ENCODE measurements around the gene KLHL28.

The KLHL28 gene

DNA sequence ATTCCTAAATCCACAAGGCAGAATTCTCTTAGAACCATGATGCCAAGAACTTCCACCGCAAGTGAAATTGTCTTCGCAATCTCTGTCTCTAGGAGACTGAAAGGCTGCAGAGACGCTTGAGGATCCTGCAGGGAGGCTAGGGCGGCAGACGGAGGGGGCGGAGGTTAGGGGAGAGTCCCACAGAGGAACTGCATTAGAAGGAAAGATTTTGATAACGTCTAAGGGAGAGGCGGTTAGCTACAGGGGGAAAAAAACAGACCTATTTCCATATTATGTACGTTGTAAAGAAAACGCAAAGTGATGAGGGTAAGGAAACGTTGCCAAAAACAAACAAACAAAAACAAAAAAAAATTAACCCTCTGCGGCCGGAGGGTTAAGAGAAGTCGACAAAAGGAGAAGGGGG lies 595 bp downstream of the KLHL28 start:
- Histone ChIP-seq H3K4me1 (ENCODE audit: control insufficient read depth in 5 of 5, insufficient read depth in 5 of 5, low read length in 5 of 5) (peaks cover 4 to 56% (median 50%) of the 10 kb centered on the region in 5 donors), H3K4me3 (ENCODE audit: low read depth in 1 of 5, low read length in 5 of 5) (peak overlapping the region; percentile 88 to 100 (median 98)), H3K27ac (ENCODE audit: low read depth, low read length) (peak overlapping the region; percentile 91), H3K36me3 (ENCODE audit: control insufficient read depth in 5 of 5, insufficient read depth in 5 of 5, low read length in 5 of 5) (no peaks in the 10 kb centered on the region), H3K9ac (ENCODE audit: low read length in 5 of 5) (peak overlapping the region; percentile 29 to 97 (median 95)), H3K9me3 (ENCODE audit: control insufficient read depth in 5 of 5, low read length in 5 of 5) (no peaks in the 10 kb centered on the region), H3K27me3 (ENCODE audit: control insufficient read depth in 5 of 5, insufficient read depth in 4 of 5, low read length in 5 of 5) (no peaks in the 10 kb centered on the region)

DNA sequence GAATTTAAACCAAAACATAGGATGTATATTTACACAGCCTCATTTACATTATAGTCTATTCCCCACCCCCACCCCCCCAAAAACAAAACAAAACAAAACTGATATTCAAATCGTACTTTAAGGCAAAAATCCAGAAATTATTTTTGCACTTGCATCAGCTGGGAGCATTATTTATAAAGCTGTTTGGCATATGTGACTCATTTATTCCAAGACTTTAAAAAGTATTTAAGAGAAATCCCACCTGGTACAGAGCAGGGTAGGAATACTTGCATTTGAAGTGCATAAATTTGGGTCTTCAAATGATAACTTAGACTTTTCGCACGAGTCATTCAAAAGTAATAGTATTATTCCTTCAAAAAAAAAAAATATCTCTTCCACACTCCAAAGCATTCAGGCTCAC lies 1.1 kb downstream of the KLHL28 start:
- H3K9ac ChIP-seq (ENCODE audit: low read length in 5 of 5) = peak overlapping the region; percentile 29 to 97 (median 95)

DNA sequence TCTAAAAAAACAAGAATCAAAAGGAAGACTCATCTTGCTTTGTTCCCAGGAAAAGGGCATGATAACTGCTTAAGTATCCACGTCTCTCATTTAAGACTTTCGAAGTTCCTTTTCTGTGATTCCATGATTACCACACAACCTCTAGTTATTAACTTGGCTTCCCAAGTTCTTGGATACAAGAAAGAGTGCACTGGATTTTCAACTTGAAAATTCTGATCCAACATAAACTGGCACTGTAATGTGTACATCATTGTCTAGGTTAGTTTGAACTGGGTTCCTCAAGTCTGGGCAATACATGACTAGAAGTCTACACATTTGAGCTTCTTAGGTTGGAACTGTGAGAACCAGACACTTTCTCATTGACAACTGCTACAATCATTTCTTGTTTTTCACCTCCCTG lies 1.6 kb downstream of the KLHL28 start:
- H3K4me1 ChIP-seq (ENCODE audit: control insufficient read depth in 5 of 5, insufficient read depth in 5 of 5, low read length in 5 of 5) = peaks cover 4 to 46% (median 41%) of the 10 kb centered on the region in 5 donors
- no peaks in the 10 kb centered on the region for H3K36me3 ChIP-seq (ENCODE audit: control insufficient read depth in 5 of 5, insufficient read depth in 5 of 5, low read length in 5 of 5)
- H3K27me3 ChIP-seq (ENCODE audit: control insufficient read depth in 5 of 5, insufficient read depth in 4 of 5, low read length in 5 of 5) = no peaks in the 10 kb centered on the region
- peak overlapping the region in 2 of 5 donors; percentile 11 to 69 for H3K9ac ChIP-seq (ENCODE audit: low read length in 5 of 5)
- no peak overlapping the region for H3K27ac ChIP-seq (ENCODE audit: low read depth, low read length)
- H3K4me3 ChIP-seq (ENCODE audit: low read depth in 1 of 5, low read length in 5 of 5) = peak overlapping the region in 1 of 5 donors; percentile 99
- no peaks in the 10 kb centered on the region for H3K9me3 ChIP-seq (ENCODE audit: control insufficient read depth in 5 of 5, low read length in 5 of 5)

More for the DNA sequence above, 1.1 kb downstream of the KLHL28 start:
- Histone ChIP-seq H3K36me3 (ENCODE audit: control insufficient read depth in 5 of 5, insufficient read depth in 5 of 5, low read length in 5 of 5) (no peaks in the 10 kb centered on the region), H3K27me3 (ENCODE audit: control insufficient read depth in 5 of 5, insufficient read depth in 4 of 5, low read length in 5 of 5) (no peaks in the 10 kb centered on the region), H3K4me3 (ENCODE audit: low read depth in 1 of 5, low read length in 5 of 5) (peak overlapping the region; percentile 88 to 100 (median 98)), H3K27ac (ENCODE audit: low read depth, low read length) (peak overlapping the region; percentile 91), H3K9me3 (ENCODE audit: control insufficient read depth in 5 of 5, low read length in 5 of 5) (no peaks in the 10 kb centered on the region), H3K4me1 (ENCODE audit: control insufficient read depth in 5 of 5, insufficient read depth in 5 of 5, low read length in 5 of 5) (peaks cover 4 to 51% (median 46%) of the 10 kb centered on the region in 5 donors)

DNA sequence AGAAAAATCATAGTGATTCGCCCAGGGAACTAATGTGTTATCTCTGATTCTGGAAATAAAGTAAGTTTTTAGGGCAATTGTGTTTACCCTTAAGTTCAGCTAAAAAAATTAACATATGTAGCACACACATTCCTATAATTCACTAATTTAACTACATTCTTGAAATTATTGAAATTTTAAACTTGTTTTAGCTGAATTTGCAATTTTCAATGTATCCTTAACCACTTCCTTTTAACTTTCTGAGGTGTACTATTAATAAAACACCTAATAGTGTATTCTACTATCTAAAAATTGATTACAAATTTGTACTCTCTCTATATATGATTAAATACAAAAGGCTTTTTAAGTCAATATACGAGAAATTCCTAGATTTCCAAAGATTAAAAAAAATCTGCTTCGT lies 2.2 kb downstream of the KLHL28 start:
- H3K9me3 ChIP-seq (ENCODE audit: control insufficient read depth in 5 of 5, low read length in 5 of 5) = no peaks in the 10 kb centered on the region
- no peak overlapping the region for H3K4me3 ChIP-seq (ENCODE audit: low read depth in 1 of 5, low read length in 5 of 5)
- H3K9ac ChIP-seq (ENCODE audit: low read length in 5 of 5) = no peak overlapping the region
- H3K27ac ChIP-seq (ENCODE audit: low read depth, low read length) = no peak overlapping the region
- H3K36me3 ChIP-seq (ENCODE audit: control insufficient read depth in 5 of 5, insufficient read depth in 5 of 5, low read length in 5 of 5) = no peaks in the 10 kb centered on the region
- peaks cover 4 to 40% (median 35%) of the 10 kb centered on the region in 5 donors for H3K4me1 ChIP-seq (ENCODE audit: control insufficient read depth in 5 of 5, insufficient read depth in 5 of 5, low read length in 5 of 5)
- no peaks in the 10 kb centered on the region for H3K27me3 ChIP-seq (ENCODE audit: control insufficient read depth in 5 of 5, insufficient read depth in 4 of 5, low read length in 5 of 5)

DNA sequence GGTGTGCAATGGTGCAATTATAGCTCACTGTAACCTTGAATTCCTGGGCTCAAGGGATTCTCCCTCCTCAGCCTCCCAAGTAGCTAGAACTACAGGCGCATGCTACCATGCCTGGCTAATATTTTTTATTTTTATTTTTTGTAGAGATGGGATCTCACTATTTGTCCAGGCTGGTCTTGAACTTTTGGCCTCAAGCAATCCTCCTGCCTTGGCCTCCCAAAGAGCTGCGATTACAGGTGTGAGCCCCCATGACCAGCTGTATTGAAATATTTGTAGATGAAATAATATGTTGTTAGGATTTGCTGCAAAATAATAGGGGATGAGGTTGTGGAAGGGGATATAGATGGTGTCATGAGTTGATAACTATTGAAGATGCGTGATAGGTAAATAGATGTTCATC lies 4.9 kb downstream of the KLHL28 start:
- H3K9me3 ChIP-seq (ENCODE audit: control insufficient read depth in 5 of 5, low read length in 5 of 5) = no peaks in the 10 kb centered on the region
- no peaks in the 10 kb centered on the region for H3K27me3 ChIP-seq (ENCODE audit: control insufficient read depth in 5 of 5, insufficient read depth in 4 of 5, low read length in 5 of 5)
- H3K9ac ChIP-seq (ENCODE audit: low read length in 5 of 5) = no peak overlapping the region
- H3K4me1 ChIP-seq (ENCODE audit: control insufficient read depth in 5 of 5, insufficient read depth in 5 of 5, low read length in 5 of 5) = peaks cover 2 to 18% (median 14%) of the 10 kb centered on the region in 5 donors
- H3K27ac ChIP-seq (ENCODE audit: low read depth, low read length) = no peak overlapping the region
- peaks cover 0 to 2% (median 0%) of the 10 kb centered on the region in 5 donors for H3K36me3 ChIP-seq (ENCODE audit: control insufficient read depth in 5 of 5, insufficient read depth in 5 of 5, low read length in 5 of 5)
- no peak overlapping the region for H3K4me3 ChIP-seq (ENCODE audit: low read depth in 1 of 5, low read length in 5 of 5)

DNA sequence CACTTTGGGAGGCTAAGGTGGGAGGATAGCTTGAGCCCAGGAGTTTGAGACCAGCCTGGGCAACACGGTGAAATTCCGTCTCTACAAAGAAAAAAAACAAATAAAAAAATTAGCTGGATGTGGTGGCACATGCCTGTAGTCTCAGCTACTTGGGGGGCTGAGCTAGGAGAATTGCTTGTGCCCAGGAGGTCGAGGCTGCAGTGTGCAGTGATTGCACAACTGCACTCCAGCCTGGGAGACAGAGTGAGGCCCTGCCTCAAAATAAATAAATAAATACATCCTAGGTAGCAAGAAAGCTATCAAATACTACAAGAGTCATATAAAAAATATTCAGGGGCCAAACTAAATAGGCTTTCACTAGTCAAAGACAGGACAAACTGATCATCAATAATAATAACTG lies 6.2 kb downstream of the KLHL28 start:
- H3K9me3 ChIP-seq (ENCODE audit: control insufficient read depth in 5 of 5, low read length in 5 of 5) = no peaks in the 10 kb centered on the region
- H3K9ac ChIP-seq (ENCODE audit: low read length in 5 of 5) = no peak overlapping the region
- peaks cover 2 to 13% (median 8%) of the 10 kb centered on the region in 5 donors for H3K4me1 ChIP-seq (ENCODE audit: control insufficient read depth in 5 of 5, insufficient read depth in 5 of 5, low read length in 5 of 5)
- no peak overlapping the region for H3K27ac ChIP-seq (ENCODE audit: low read depth, low read length)
- no peaks in the 10 kb centered on the region for H3K27me3 ChIP-seq (ENCODE audit: control insufficient read depth in 5 of 5, insufficient read depth in 4 of 5, low read length in 5 of 5)
- H3K36me3 ChIP-seq (ENCODE audit: control insufficient read depth in 5 of 5, insufficient read depth in 5 of 5, low read length in 5 of 5) = peaks cover 0 to 2% (median under 1%) of the 10 kb centered on the region in 5 donors
- H3K4me3 ChIP-seq (ENCODE audit: low read depth in 1 of 5, low read length in 5 of 5) = no peak overlapping the region

DNA sequence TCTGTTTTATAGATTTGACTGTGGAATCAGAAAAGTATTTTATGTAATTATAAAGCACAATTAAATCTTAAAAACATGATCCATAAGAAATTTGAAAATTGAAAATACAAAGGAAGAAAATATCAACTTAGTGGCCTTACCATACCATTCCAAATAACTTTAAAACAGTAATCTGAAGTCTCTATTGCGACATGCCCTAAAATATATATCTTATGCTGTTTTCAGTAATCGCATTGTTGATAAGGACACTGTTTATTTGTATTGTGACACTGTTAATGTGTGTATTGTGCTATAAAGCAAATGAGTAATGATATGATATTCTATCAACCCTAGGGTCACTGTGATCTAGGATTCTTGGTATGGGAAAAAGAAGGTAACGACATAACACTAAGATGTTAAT lies 7.0 kb downstream of the KLHL28 start:
- Histone ChIP-seq H3K9me3 (ENCODE audit: control insufficient read depth in 5 of 5, low read length in 5 of 5) (no peaks in the 10 kb centered on the region), H3K27me3 (ENCODE audit: control insufficient read depth in 5 of 5, insufficient read depth in 4 of 5, low read length in 5 of 5) (no peaks in the 10 kb centered on the region), H3K4me3 (ENCODE audit: low read depth in 1 of 5, low read length in 5 of 5) (no peak overlapping the region), H3K27ac (ENCODE audit: low read depth, low read length) (no peak overlapping the region), H3K9ac (ENCODE audit: low read length in 5 of 5) (no peak overlapping the region), H3K4me1 (ENCODE audit: control insufficient read depth in 5 of 5, insufficient read depth in 5 of 5, low read length in 5 of 5) (peaks cover 0 to 5% (median under 1%) of the 10 kb centered on the region in 5 donors), H3K36me3 (ENCODE audit: control insufficient read depth in 5 of 5, insufficient read depth in 5 of 5, low read length in 5 of 5) (peaks cover 0 to 6% (median 2%) of the 10 kb centered on the region in 5 donors)

DNA sequence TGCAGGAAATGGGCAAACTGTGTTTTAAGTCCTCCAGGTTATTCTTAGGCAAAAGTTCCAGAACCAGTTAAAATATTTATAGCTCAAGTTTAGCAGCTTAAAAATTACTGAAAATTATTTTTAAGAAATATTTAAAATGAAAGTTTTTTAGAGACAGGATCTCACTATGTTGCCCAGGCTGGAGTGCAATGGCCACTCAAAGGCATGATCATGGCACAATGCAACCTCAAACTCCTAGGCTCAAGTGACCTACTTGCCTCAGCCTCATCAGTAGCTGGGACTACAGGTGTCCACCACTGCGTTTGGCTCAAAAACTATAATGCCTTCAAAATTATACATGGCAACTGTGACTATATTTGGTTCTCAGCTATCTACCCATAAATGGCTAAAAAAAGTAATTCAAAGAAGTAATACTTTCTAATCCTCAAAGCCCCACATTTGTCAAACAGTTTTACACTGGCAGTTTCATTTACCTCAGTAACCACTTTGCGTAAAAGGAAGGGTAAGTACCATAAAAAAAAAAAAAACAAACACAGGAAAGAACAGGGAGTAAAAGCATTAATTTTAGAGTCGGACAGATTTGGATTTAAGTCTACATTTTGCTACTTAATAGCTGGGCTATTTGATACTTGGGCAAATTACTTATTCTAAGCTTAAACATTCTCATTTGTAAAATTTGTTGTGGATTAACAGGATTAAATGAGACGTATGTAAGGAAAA lies 9.2 kb downstream of the KLHL28 start:
- Histone ChIP-seq H3K9ac (ENCODE audit: low read length in 5 of 5) (no peak overlapping the region), H3K4me3 (ENCODE audit: low read depth in 1 of 5, low read length in 5 of 5) (no peak overlapping the region), H3K9me3 (ENCODE audit: control insufficient read depth in 5 of 5, low read length in 5 of 5) (no peaks in the 10 kb centered on the region), H3K36me3 (ENCODE audit: control insufficient read depth in 5 of 5, insufficient read depth in 5 of 5, low read length in 5 of 5) (peaks cover 0 to 6% (median 2%) of the 10 kb centered on the region in 5 donors), H3K27me3 (ENCODE audit: control insufficient read depth in 5 of 5, insufficient read depth in 4 of 5, low read length in 5 of 5) (no peaks in the 10 kb centered on the region), H3K4me1 (ENCODE audit: control insufficient read depth in 5 of 5, insufficient read depth in 5 of 5, low read length in 5 of 5) (no peaks in the 10 kb centered on the region), H3K27ac (ENCODE audit: low read depth, low read length) (no peak overlapping the region)

DNA sequence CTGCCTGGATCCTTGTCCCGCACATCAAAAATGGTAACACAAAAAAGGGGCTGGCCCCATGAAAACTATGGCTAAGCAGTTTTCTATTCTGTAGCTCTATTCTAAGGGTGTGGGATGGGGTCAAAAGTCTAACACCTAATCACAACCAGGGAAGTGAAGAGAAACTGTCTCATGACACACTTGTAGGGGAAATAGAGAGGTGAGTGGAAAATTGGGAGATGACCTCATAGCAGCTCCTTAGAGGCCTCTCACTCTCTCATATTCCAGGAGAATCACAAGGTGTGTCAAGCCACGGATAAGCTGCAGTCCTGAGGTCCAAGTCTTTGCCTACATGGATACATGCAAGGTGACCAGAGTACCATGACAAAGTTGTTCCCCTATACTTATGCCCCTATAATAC lies 10.7 kb downstream of the KLHL28 start:
- Histone ChIP-seq H3K9me3 (ENCODE audit: control insufficient read depth in 5 of 5, low read length in 5 of 5) (peaks cover 0 to 3% (median 0%) of the 10 kb centered on the region in 5 donors), H3K36me3 (ENCODE audit: control insufficient read depth in 5 of 5, insufficient read depth in 5 of 5, low read length in 5 of 5) (peaks cover 2 to 6% (median 4%) of the 10 kb centered on the region in 5 donors), H3K27me3 (ENCODE audit: control insufficient read depth in 5 of 5, insufficient read depth in 4 of 5, low read length in 5 of 5) (no peaks in the 10 kb centered on the region), H3K4me1 (ENCODE audit: control insufficient read depth in 5 of 5, insufficient read depth in 5 of 5, low read length in 5 of 5) (no peaks in the 10 kb centered on the region), H3K9ac (ENCODE audit: low read length in 5 of 5) (no peak overlapping the region), H3K4me3 (ENCODE audit: low read depth in 1 of 5, low read length in 5 of 5) (no peak overlapping the region), H3K27ac (ENCODE audit: low read depth, low read length) (no peak overlapping the region)

DNA sequence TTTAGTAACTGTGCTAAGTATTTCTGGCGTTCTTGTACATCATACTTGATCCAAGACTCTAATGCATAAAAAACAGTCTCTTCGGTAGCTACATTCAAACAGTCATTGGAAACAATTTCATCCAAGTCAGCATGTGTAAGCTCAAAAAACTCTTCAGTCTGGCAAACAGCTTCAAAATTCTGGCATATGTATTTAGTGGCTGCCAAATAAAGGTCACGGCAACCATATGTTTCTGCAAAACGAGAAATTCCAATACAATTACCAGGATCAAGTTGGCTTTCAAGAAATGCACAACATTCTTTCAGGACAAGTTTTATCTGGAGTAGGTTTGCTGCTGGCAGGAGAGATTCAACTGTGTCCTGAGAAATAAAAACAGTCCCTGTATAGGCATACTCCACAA lies 16.5 kb downstream of the KLHL28 start:
- H3K27ac ChIP-seq (ENCODE audit: low read depth, low read length) = no peak overlapping the region
- no peak overlapping the region for H3K4me3 ChIP-seq (ENCODE audit: low read depth in 1 of 5, low read length in 5 of 5)
- no peaks in the 10 kb centered on the region for H3K4me1 ChIP-seq (ENCODE audit: control insufficient read depth in 5 of 5, insufficient read depth in 5 of 5, low read length in 5 of 5)
- H3K36me3 ChIP-seq (ENCODE audit: control insufficient read depth in 5 of 5, insufficient read depth in 5 of 5, low read length in 5 of 5) = peaks cover 14 to 28% (median 21%) of the 10 kb centered on the region in 5 donors
- H3K27me3 ChIP-seq (ENCODE audit: control insufficient read depth in 5 of 5, insufficient read depth in 4 of 5, low read length in 5 of 5) = no peaks in the 10 kb centered on the region
- H3K9ac ChIP-seq (ENCODE audit: low read length in 5 of 5) = no peak overlapping the region
- H3K9me3 ChIP-seq (ENCODE audit: control insufficient read depth in 5 of 5, low read length in 5 of 5) = peaks cover 0 to 3% (median 0%) of the 10 kb centered on the region in 5 donors

Measured in subcutaneous abdominal adipose tissue (tissue), 5 donors.